ENCODE data around the gene WTAP.

WTAP gene

GRCh38 chr6:159761873-159762680 is 34.8 kb downstream of the WTAP start, which contains the start of gene ACAT2:
TSS of gene ACAT2 (plus strand) at chr6:159762045. CDS start at chr6:159762088, 43 bp downstream.
- peak within 1 kb of the TSS; percentile 94 for H3K27ac ChIP-seq
- no peak for TF ChIP-seq CTCF (conservative IDR thresholded peaks at IDR 0.05)

GRCh38 chr6:159762681-159763293 is 35.5 kb downstream of the WTAP start:
- no peak for TF ChIP-seq CTCF (conservative IDR thresholded peaks at IDR 0.05)
- peak overlapping the region; percentile 94 for H3K27ac ChIP-seq

GRCh38 chr6:159766906-159767305 is 39.6 kb downstream of the WTAP start:
- H3K27ac ChIP-seq: no peak overlapping the region
- TF ChIP-seq CTCF (conservative IDR thresholded peaks at IDR 0.05): no peak

GRCh38 chr6:159769470-159769869 is 42.2 kb downstream of the WTAP start:
- H3K27ac ChIP-seq: no peak overlapping the region
- no peak for TF ChIP-seq CTCF (conservative IDR thresholded peaks at IDR 0.05)

- TF ChIP-seq CTCF (conservative IDR thresholded peaks at IDR 0.05): no peak
- H3K27ac ChIP-seq: no peak overlapping the region
These were observed 44.9 kb downstream of the WTAP start for GRCh38 chr6:159772196-159772595.

- no peak for TF ChIP-seq CTCF (conservative IDR thresholded peaks at IDR 0.05)
- no peak overlapping the region for H3K27ac ChIP-seq
These were observed 50.1 kb downstream of the WTAP start for GRCh38 chr6:159777240-159777904.

- TF ChIP-seq CTCF (conservative IDR thresholded peaks at IDR 0.05): no peak
- no peak overlapping the region for H3K27ac ChIP-seq
These were observed 50.8 kb downstream of the WTAP start for GRCh38 chr6:159778131-159778530.

Data from VCaP (cell line).